GM19463 (cell line): ENCODE measurements around the gene PLEKHM3.

ENCODE experiments used
- ATAC-seq: cut with Tn5 transposase; IDR thresholded peaks from one replicate; pipeline ENCODE4 v1.9.1; 2021; ENCODE audit warnings: mild to moderate bottlenecking, moderate library complexity; ENCODE audit not compliant: unreplicated experiment

PLEKHM3 gene

GRCh38 chr2:207995887-207996286, 29.4 kb downstream of the PLEKHM3 start:
- ATAC-seq = no peak

DNA sequence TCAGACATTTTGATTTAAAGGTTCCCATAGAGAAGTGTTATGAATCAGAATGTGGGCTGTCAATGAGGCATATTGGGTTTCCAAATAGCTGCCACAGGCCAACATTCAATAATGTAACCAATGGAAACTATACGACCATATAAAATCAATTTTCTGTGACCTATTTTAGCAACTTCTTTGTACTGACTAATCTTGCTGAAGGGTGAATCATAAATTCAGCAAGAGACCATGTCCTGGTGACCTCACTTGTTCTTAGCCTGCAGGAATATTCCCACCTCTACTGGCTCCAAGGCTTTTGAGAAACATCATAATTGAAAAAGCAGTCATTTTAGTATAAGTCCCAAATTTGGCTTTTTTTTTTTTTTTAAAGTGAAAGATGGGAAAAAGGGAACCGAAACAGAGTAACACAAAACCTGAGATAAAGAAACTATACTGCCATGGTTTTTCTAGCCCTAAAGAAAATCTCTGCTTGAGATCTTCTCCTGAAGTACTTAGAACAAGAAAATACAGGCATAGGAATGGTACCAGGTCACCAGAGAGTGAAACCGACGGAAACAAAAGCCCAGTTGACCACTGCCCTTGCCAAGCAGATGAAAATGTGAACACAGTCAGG, 32.1 kb downstream of the PLEKHM3 start:
- ATAC-seq = no peak

DNA sequence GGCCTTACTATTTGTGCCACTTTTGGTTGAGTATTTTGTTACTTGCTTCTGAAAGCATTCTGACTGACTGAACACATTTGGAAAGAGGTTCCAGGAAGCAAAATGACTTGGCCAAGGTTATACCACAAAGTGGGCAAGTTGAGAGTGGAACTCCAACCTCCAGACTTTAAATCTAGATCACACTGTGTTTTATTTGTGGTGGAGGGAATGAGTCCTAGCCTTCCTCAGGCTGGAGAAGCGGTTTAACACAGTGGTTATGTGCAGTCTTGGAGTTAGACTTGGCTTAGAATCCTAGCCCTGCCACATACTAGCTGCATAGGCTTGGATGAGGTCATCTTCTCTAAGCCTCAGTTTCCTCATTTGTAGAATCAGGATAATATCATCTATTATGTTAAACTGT, 33.4 kb downstream of the PLEKHM3 start:
- ATAC-seq = no peak

DNA sequence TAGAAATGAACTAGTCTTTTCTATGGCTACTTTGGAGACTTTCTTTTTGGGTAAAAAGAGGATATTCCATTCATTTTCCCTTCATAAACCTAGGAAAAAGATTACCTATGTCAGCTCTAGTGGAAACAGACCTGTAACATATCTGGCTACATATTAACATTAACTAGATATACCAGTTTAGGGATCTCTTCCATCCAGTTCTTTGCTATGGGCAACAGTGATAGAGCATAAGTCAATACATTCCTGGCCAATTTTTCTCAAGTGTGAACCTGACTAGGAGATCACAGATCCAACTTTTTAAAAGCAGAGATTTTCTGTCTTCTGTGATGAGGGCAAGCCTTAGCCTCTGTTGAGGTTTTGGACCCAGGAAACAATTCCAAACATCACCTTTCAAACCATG, 34.5 kb downstream of the PLEKHM3 start:
- no peak for ATAC-seq

DNA sequence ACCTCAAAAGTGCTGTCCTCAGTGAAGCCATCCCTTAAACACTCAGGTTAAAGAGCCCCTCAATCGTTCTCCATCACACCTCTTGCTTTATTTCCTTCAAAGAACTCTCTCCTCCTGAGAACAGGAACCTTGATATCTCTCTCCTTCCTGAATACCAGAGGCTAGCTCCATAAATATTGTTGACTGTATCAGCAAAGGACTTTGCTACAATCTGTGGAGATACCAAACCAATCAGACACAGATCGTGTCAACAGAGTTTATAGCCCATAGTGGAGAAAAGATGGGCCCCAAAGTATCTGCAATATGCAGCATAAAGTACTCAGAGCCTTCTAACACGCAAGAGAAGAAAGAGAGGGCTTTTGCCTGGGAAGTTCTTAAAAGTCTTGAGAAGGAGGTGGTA, 36.4 kb downstream of the PLEKHM3 start:
- ATAC-seq = no peak

- no peak for ATAC-seq
These were observed 38.2 kb downstream of the PLEKHM3 start for GRCh38 chr2:207987025-207987716.

DNA sequence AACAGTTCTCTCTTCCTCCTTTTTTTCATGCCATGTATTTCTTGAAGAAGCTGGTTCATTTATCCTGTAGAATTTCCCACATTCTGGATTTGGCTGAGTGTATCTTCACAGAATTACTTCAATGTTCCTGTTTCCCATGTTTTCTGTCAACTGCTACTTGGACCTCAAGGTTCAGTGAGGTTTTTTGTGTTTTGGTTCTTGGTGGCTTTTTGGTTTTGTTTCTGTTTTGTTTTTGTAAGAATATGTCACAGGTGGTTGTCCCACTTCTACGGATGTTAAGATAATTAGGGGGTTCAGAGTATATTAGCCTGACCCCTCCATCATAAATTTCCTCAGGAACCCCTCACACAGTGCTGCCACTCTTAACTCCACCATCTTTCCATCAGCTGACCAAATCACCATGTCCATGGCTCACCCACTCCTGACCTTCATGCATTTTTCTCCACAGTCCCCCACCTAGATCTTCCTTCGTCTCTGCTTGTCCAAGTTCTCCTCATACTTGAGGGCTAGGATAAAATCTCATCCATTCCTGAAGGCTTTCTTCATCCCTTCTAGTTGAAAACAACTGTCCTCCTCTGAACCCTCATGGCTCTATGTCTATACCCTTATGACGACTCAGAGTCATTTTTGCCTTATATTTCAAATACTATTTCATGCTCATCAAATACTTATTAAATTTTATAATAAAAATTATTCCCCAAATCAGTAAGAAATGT, 40.4 kb downstream of the PLEKHM3 start:
- ATAC-seq = no peak

GRCh38 chr2:207983641-207984042, 41.7 kb downstream of the PLEKHM3 start:
- peak; percentile 84 for ATAC-seq

DNA sequence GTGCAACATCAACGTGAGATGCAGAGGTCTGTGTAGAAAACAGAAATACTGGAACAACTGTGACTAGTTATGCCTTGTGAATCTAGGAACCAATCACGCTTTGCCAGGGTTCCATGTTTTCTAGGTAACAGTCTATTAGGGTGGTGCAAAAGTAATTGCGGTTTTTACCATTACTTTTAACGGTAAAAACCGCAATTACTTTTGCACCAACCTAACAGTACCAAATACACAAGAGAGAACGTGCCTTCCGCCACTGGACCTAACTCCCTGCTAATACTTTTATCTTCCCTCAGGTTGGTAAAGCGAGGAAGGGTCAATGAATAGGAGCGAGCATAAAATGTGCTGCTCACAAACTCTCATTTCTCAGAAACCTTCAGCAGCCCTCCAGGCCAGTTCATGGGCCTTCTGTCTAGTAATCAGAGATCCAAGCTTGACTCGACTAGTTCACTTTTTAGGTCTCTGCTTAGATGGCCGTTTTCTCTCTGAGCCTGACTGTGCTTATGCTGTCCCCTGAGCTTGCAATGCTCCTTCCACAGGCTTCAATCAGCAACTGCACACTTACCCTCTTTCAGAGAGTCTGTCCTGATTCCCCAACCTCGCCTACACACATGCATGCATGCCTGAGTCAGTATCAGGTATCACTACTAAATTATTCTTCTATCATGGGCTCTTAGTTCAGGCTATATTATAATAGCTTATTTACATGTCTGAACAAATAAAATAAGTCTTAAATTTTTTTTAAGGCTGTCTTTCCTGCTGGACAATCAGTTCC, 47.0 kb downstream of the PLEKHM3 start:
- ATAC-seq = no peak

- ATAC-seq = no peak
These were observed 49.4 kb downstream of the PLEKHM3 start for GRCh38 chr2:207975921-207976320.

DNA sequence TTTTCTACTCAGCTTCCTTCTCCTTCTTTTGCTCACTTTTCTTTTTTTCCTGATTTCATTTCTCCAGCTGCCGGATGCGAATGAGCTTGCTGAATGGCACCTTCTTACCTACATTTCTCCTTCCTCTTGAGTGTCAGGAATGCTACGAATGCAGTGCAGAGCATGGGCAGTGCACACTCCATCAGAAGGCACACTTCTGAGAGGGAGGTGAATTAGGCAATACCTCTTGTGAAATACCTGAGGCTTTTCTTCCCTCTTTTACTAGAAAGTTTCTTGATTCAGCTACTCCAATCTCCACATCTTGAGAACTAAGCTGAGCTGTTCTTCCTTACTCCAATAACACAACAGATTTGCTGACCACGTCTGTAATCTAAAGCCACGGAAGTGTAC, 51.1 kb downstream of the PLEKHM3 start:
- no peak for ATAC-seq

DNA sequence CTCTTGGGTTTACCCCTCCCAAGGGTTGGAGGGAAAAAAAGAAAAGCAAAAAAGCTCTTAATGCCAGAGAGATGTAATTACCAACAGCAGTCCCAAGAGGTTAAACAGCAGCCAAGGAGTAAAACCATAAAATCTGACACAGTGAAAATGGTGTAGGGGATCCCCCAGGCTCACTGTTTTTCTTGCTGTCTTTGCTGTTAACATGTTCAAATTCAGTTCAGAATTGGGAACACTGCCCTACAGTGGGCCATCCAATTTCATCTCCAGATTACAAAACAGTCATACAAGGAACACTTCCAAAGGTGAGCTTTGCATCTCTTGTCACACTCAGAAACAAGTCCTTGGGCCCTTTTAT, 54.5 kb downstream of the PLEKHM3 start:
- ATAC-seq = no peak

GRCh38 chr2:207970147-207970825, 55.0 kb downstream of the PLEKHM3 start:
- ATAC-seq = no peak

- ATAC-seq = no peak
These were observed 56.1 kb downstream of the PLEKHM3 start for GRCh38 chr2:207969249-207969648.

DNA sequence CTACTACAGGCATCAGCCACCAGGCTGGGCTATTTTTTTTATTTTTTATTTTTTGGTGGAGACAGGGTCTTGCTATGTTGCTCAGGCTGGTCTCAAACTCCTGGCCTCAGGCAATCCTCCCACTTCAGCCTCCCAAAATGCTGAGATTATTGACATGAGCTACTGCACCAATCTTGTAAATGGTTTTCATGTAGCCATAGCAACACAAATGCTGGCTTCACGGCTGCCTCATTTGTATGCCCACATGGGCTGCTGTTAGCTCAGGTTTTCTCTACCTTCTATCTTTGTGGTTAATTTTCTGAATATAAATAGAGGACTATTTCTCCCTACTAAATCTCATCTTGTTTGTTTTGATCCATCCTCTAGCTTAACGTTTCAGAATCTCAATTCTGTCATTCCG, 58.2 kb downstream of the PLEKHM3 start:
- ATAC-seq = no peak

DNA sequence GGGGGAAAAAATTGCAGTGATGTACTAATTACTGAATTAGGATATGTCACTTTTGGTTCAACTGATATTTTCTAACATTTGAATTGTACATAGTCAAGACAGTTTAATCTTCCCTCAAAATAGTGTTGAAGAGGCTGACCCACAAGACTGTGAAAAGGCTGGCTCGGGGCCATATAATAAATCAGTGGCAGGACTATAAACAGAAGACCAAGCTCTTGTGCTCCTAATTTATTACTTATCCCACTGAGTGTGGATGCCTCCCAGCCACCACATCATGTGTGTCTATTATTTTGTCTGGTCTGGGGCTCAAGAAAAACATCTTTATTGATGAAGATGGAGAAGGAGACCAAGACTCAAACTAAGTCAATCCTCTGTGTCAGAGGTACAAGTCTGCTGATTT, 64.4 kb downstream of the PLEKHM3 start:
- no peak for ATAC-seq

GRCh38 chr2:207960090-207960489, 65.2 kb downstream of the PLEKHM3 start:
- ATAC-seq = no peak

GRCh38 chr2:207956771-207957170, 68.6 kb downstream of the PLEKHM3 start:
- ATAC-seq = no peak

- no peak for ATAC-seq
These were observed 69.9 kb downstream of the PLEKHM3 start for GRCh38 chr2:207955456-207955855.

- no peak for ATAC-seq
These were observed 72.0 kb downstream of the PLEKHM3 start for GRCh38 chr2:207953354-207953753.
